Measurements from ENCODE around the gene BCAP29. TPM values are rescaled to one million over a fixed set of nuclear protein-coding genes. Genes with fewer than 3 reads are reported as not detected.

Gene BCAP29
- total and polyA plus RNA-seq, 2 of the 4 experiments (the other 2 are of a cell fraction): 33.0 to 35.1 TPM

GRCh38 chr7:107605218-107605815, 25.3 kb downstream of the BCAP29 start:
- POLR2A ChIA-PET (ENCODE audit: unreplicated experiment): no interaction called here
- no peak overlapping the region for H3K27ac ChIP-seq (ENCODE audit: insufficient read depth, low read length)
- H2AFZ ChIP-seq (replicated peaks; ENCODE audit: low read length, poor library complexity): no peak overlapping the region
- peak overlapping the region; percentile 74; the same call in 1 of the 2 replicates for H2AK5ac ChIP-seq (ENCODE audit: low read depth, low read length)
- no peak overlapping the region for H2BK15ac ChIP-seq (ENCODE audit: low read depth, low read length)
- ATAC-seq (ENCODE audit: low read depth) (no peak), DNase-seq (no peak)
- H4K8ac ChIP-seq (ENCODE audit: low read depth in 2 of 2, low read length in 2 of 2): peak overlapping the region in 1 of 2 experiments; percentile 46; a peak in 1 of 4 replicates
- H3K9me3 ChIP-seq (ENCODE audit: control insufficient read depth, insufficient read depth, low read length): no peaks in the 10 kb centered on the region
- H3K4me1 ChIP-seq (ENCODE audit: control insufficient read depth, insufficient read depth, low read length): peaks cover 2% of the 10 kb centered on the region; the same call in 1 of the 2 replicates
- H2BK120ac ChIP-seq (ENCODE audit: low read depth, low read length): no peak overlapping the region
- no TSS peak for BruUV-seq (replicated peaks)
- TF ChIP-seq MXI1 (IDR thresholded peaks at IDR 0.05; ENCODE audit: borderline replicate concordance, low read depth, low read length): no peak
- no peak for TF ChIP-seq CTCF (conservative IDR thresholded peaks at IDR 0.05; ENCODE audit: low read depth, low read length)
- TF ChIP-seq CHD1 (IDR thresholded peaks at IDR 0.05; ENCODE audit: low read depth, low read length): no peak
- no peak for TF ChIP-seq USF2 (IDR thresholded peaks at IDR 0.05; ENCODE audit: low read depth, low read length)
- no peak for TF ChIP-seq MAFK (IDR thresholded peaks at IDR 0.05; ENCODE audit: low read depth, low read length)
- TF ChIP-seq RFX5 (IDR thresholded peaks at IDR 0.05; ENCODE audit: low read depth, low read length): no peak
- TF ChIP-seq RAD21 (IDR thresholded peaks at IDR 0.05; ENCODE audit: low read length): no peak
- TF ChIP-seq NFE2L2 (IDR thresholded peaks at IDR 0.05; ENCODE audit: low read depth, low read length): no peak
- no peak for TF ChIP-seq FOS (IDR thresholded peaks at IDR 0.05; ENCODE audit: low read depth, low read length)
- TF ChIP-seq ELK1 (IDR thresholded peaks at IDR 0.05; ENCODE audit: borderline replicate concordance, low read depth, low read length): no peak
- no peak for TF ChIP-seq POLR2A (IDR thresholded peaks at IDR 0.05; ENCODE audit: low read depth, low read length)
- H3K14ac ChIP-seq (replicated peaks; ENCODE audit: low read depth, low read length): peak overlapping the region; percentile 66; the same call in 1 of the 2 replicates
- H2AK9ac ChIP-seq (replicated peaks; ENCODE audit: low read depth, low read length, poor library complexity): no peak overlapping the region
- dilution Hi-C loops (cut with HindIII; ENCODE audit: low sequenced_read_pairs, unreplicated experiment): no loop called here
- no peak overlapping the region for H3K4ac ChIP-seq (ENCODE audit: low read depth, low read length)
- intact Hi-C loops (cut with micrococcal nuclease): no loop called here
- CTCF ChIA-PET: no interaction called here
- no peak overlapping the region for H2BK20ac ChIP-seq (ENCODE audit: low read depth, low read length)
- no peak overlapping the region for H2BK5ac ChIP-seq (ENCODE audit: low read depth, low read length, poor library complexity, severe bottlenecking)
- H3K9me1 ChIP-seq (ENCODE audit: insufficient read depth, low read length): peaks cover 3% of the 10 kb centered on the region; the same call in 1 of the 2 replicates
- H3K56ac ChIP-seq (ENCODE audit: extremely low read depth, insufficient read depth, low read length): no peak overlapping the region
- no peak overlapping the region for H4K5ac ChIP-seq (ENCODE audit: low read depth, low read length)
- H3K4me3 ChIP-seq (ENCODE audit: insufficient read depth, low read depth, low read length): no peak overlapping the region
- H4K20me1 ChIP-seq (ENCODE audit: insufficient read depth, low read length): no peaks in the 10 kb centered on the region
- no peak overlapping the region for H3K4me2 ChIP-seq (ENCODE audit: low read depth, low read length)
- 100% methylated on average over 1 of the region's 3 CpGs; no CpG with 5 or more reads in 1 of the 2 experiments for WGBS, 2 experiments (ENCODE audit: extremely low coverage in 2 of 2, insufficient read length in 1 of 2)
- H3K9ac ChIP-seq (ENCODE audit: low read depth, low read length): no peak overlapping the region
- H3K36me3 ChIP-seq (ENCODE audit: control insufficient read depth, insufficient read depth, low read length): peaks cover 2% of the 10 kb centered on the region
- H3K23ac ChIP-seq (ENCODE audit: low read depth, low read length): 0 out of 2 replicates have a peak overlapping the region, but pooled peaks have one; percentile 86
- H4K91ac ChIP-seq (ENCODE audit: insufficient read depth, low read depth, low read length): no peak overlapping the region
- no peak overlapping the region for H3K18ac ChIP-seq (ENCODE audit: low read depth, low read length)
- in situ Hi-C loops (cut with MboI; ENCODE audit: low sequenced_read_pairs): no loop called here
- no peaks in the 10 kb centered on the region for H3K27me3 ChIP-seq (ENCODE audit: control insufficient read depth, insufficient read depth, low read length)
- H3K79me1 ChIP-seq (ENCODE audit: low read depth in 1 of 2, low read length in 2 of 2): peaks cover 0 to 12% of the 10 kb centered on the region in 2 experiments; a peak in 3 of 4 replicates
